Mucosa of gallbladder (tissue), 1 donor: Measurements from ENCODE around the gene RPL18. TPM values are rescaled to one million over a fixed set of nuclear protein-coding genes. Genes with fewer than 3 reads are reported as not detected.
A peak's percentile ranks its signal among the peaks of the same experiment; 100 is the strongest.
"Not testable (repeated sequence)": the region's sequence is repeated elsewhere in the genome, so short reads cannot be mapped to it uniquely, and the experiment has no call there.

ENCODE experiments used
- DNase-seq: peaks from one replicate; pipeline ENCODE4 v3.0.0-alpha.2; 2020; ENCODE audit warnings: low spot score
- total RNA-seq: library from RNA; stranded (reverse); gene quantifications from one replicate; pipeline ENCODE4 v1.2.1, GENCODE V29; 2021
- donor health status: DM: no; HTN: no; CAD: no.

RPL18 gene
- total RNA-seq, 1 donor from 2014 or later, result 1,057 TPM

DNA sequence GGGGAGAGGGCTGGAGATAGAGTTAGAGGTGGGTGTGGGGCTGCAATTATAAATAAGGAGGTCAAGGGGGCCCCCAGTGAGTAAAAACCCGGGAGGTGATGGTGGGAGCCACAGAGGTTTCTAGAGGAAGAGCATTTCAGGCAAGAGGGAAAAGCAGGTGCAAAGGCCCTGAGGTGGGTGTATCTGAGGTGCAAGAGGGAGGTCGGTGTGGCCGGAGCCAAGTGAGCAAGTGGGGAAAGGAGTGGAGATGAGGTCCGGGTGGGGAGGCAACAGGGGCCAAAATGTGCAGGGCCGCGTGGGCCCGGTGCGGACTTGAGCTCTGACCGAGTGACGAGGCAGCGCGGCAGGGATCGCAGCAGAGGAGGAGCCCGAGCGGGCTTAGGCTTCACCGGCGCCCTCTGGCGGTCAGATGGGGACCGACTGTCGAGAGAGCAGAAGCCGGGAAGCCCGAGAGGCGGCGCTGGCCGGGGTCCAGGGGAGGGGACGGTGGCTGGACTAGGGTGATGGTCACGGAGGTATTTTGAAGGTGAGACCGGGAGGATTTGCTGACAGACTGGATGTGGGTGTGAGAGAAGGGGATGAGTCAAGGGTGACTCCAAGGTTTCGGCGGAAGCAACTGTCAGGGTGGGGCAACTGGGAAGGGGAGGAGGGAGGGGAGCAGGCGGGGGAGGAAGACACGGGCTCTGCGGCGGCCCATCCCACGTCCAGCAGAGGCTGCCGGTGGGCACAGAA, 30.1 kb downstream of the RPL18 start:
- DNase-seq, result peak; percentile 92

- DNase-seq, result no peak
Observed at GRCh38 chr19:48587387-48587786, 31.6 kb downstream of the RPL18 start.

DNA sequence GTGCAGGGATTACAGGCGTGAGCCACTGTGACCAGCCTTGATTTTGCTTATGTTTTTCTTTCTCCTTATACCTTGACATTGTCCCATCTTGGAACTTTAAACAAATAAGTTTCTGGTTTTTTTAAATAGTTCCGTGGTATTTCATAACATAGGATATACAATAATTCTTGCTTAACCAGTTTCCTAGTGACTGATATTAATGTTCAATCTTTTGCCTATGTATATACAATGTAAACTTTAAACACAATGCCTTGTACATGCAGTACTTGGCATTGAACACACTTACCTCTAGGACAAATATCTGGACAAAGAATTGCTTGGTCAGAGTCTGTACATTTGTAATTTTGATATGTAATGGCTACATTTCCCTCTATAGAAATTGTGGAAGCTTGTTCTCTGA, 36.8 kb downstream of the RPL18 start:
- DNase-seq, result no peak

DNA sequence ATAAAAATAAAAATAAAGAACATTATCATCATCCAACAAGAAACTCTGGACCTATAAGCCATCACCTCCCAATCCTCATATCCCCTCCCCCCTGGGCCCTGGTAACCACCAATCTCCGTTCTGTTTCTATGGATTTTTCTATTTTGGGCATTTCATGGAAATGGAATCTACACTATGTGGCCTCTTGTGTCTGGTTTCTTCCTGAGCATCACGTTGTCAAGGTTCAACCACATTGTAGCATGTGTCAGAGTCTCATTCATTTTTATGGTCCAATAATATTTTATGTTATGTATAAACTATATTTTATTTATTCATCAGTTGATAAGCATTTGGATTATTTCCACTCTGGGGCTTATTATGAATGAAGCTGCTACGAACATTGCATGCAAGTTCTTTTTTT, 40.1 kb downstream of the RPL18 start:
- DNase-seq, result no peak

GRCh38 chr19:48577908-48578307, 41.1 kb downstream of the RPL18 start:
- not testable (repeated sequence) for DNase-seq

DNA sequence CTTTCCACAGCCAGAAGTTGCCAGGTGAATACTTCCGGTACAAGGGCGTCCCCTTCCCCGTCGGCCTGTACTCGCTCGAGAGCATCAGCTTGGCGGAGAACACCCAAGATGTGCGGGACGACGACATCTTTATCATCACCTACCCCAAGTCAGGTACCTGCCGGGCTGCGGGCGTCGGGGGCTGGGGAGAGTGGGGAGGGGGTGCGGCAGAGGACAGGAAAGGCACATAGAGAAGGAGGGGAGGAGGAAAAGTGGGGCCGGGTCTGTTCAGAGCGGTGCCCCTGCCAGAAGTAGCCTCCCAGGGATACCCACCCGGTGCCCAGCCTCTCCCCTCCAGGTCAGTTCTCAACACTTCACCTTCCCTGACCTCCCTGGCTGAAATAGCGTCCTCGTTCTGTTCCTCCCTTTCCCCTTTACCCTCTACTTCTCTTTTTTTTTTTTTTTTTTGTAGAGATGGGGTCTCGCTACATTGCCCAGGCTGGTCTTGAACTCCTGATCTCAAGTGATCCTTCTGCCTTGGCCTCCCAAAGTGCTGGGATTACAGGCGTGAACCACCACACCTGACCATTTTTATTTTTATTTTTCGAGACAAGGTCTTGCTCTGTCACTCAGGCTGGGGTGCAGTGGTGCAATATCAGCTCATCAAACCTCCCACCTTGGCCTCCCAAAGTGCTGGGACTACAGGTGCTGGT, 42.9 kb downstream of the RPL18 start:
- no peak for DNase-seq

DNA sequence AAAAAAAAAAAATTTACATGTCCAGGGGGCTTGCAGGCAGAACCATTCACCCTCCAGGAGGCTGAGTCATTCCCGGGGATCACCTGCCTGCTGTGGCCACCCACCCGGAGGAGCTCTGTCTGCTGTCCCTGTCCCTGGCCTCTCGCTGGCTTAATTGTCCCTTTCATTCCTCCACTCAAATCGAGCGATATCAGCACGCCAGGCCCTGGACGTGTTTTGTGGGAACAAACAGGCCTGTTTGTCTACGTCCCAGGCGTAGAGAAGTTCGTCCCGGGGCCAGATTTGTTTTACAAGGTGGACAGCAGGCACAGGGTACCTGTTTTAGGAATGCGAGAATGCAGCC, 45.8 kb downstream of the RPL18 start:
- no peak for DNase-seq

DNA sequence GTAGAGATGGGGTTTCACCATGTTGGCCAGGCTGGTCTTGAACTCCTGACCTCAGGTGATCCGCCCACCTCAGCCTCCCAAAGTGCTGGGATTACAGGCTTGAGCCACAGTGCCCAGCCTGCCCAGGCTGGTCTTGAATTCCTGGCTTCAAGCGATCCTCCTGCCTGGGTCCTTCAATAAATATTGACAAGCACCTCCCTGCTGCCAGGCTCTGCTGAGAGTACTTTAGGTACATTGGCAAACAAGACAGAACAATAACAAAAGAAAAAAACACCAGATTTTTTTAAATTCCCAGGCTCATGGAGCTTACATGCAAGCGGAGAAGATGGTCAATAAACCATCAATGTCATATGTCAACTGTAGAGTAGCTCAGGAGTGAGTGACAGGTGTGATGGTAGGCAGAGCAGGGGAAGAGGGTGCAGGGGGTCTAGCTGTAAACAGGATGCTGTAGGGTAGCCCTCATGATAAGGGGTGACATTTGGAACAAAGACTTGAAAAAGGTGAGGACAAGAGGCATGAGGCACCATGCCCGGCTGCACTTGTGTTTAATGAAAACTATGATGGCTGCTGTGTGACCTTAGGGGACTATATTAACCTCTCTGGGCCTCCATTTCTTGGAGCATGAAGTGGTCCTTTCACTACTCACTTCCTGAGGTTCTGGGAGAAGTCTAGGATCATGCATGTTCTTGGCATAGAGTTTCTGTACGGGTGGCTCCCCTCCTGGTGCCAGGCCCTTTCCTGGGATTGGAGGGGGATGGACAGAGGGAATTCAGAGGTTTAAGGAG, 47.4 kb downstream of the RPL18 start:
- peak; percentile 55 for DNase-seq

- DNase-seq, result no peak
Observed at GRCh38 chr19:48569814-48570213, 49.2 kb downstream of the RPL18 start.

- peak; percentile 81 for DNase-seq
Observed at GRCh38 chr19:48568345-48568886, 50.6 kb downstream of the RPL18 start.

Other genes starting within 250 kb of the RPL18 start
- gene KDELR1, start 227.6 kb downstream of the RPL18 start, total RNA-seq, result 205 TPM
- 0.69 TPM for gene GRIN2D, start 225.5 kb downstream of the RPL18 start, total RNA-seq
- 27.6 TPM for gene GRWD1, start 173.2 kb downstream of the RPL18 start, total RNA-seq
- 1.0 TPM for gene KCNJ14, start 163.6 kb downstream of the RPL18 start, total RNA-seq
- 141 TPM for gene CYTH2, start 149.8 kb downstream of the RPL18 start, total RNA-seq
- gene LMTK3, start 107.3 kb downstream of the RPL18 start, total RNA-seq, result 21.0 TPM
- gene SULT2B1, start 67.0 kb downstream of the RPL18 start, total RNA-seq, result 13.1 TPM
- gene SPACA4, start 12.4 kb downstream of the RPL18 start, total RNA-seq, result not detected
- gene FAM83E, start 4.1 kb downstream of the RPL18 start, total RNA-seq, result 143 TPM
- gene SPHK2, start 328 bp upstream of the RPL18 start, total RNA-seq, result 51.8 TPM
- gene DBP, start 18.2 kb upstream of the RPL18 start, total RNA-seq, result 39.9 TPM
- 46.2 TPM for gene CA11, start 27.0 kb upstream of the RPL18 start, total RNA-seq
- 0.46 TPM for gene NTN5, start 53.8 kb upstream of the RPL18 start, total RNA-seq
- gene FUT2, start 76.8 kb upstream of the RPL18 start, total RNA-seq, result 78.1 TPM
- 1.6 TPM for gene MAMSTR, start 100.5 kb upstream of the RPL18 start, total RNA-seq
- gene RASIP1, start 121.4 kb upstream of the RPL18 start, total RNA-seq, result 13.1 TPM
- gene IZUMO1, start 127.7 kb upstream of the RPL18 start, total RNA-seq, result 0.20 TPM
- 1.0 TPM for gene FUT1, start 133.5 kb upstream of the RPL18 start, total RNA-seq
- gene FGF21, start 136.3 kb upstream of the RPL18 start, total RNA-seq, result not detected
- 56.3 TPM for gene BCAT2, start 191.9 kb upstream of the RPL18 start, total RNA-seq
- gene HSD17B14, start 217.3 kb upstream of the RPL18 start, total RNA-seq, result 10.6 TPM
- gene PLEKHA4, start 249.4 kb upstream of the RPL18 start, total RNA-seq, result 18.9 TPM